Testis (tissue), 3 donors: ENCODE data around the gene ZNF275. TPM values are rescaled to one million over a fixed set of nuclear protein-coding genes. Genes with fewer than 3 reads are reported as not detected.

ENCODE experiments used
- DNase-seq: peaks from one replicate; pipeline ENCODE4 v3.0.0-alpha.2; 2019
- H3K27ac ChIP-seq, 2 donors: fragments of 200-600 bp; sonication (generic); one replicate each; pipeline ENCODE4 v1.5.1; 2019
- H3K27me3 ChIP-seq: fragments of 200-600 bp; sonication (generic); one replicate; pipeline ENCODE4 v1.5.1; 2019
- H3K36me3 ChIP-seq: fragments of 200-600 bp; sonication (generic); one replicate; pipeline ENCODE4 v1.5.1; 2017; ENCODE audit warnings: low read depth; ENCODE audit errors: missing control alignments
- H3K4me1 ChIP-seq: fragments of 200-600 bp; sonication (generic); one replicate; pipeline ENCODE4 v1.5.1; 2019
- H3K4me3 ChIP-seq, 2 donors: fragments of 200-600 bp; sonication (generic); one replicate each; pipeline ENCODE4 v1.5.1; 2017 to 2019
- H3K9me3 ChIP-seq: fragments of 200-600 bp; sonication (generic); one replicate; pipeline ENCODE4 v1.5.1; 2017
- CTCF ChIP-seq, 3 experiments: fragments of 450-650 bp in 2 of 3; fragments of 200-600 bp in 1 of 3; sonication (generic) in 1 of 3; IDR thresholded peaks; one replicate each; pipeline ENCODE4 v1.5.1; 2016 to 2019; ENCODE audit warnings: antibody characterized with exemption in 3 of 3, mild to moderate bottlenecking in 2 of 3, moderate library complexity in 1 of 3
- POLR2A ChIP-seq: fragments of 450-650 bp; IDR thresholded peaks from one replicate; pipeline ENCODE4 v1.6.1; 2017; ENCODE audit warnings: antibody characterized with exemption, mild to moderate bottlenecking, moderate library complexity
- WGBS, 2 donors: methylation state at CpG; one replicate each; pipeline ENCODE4 v1.1.5; 2018; 5-methylcytosine and 5-hydroxymethylcytosine counted together
- intact Hi-C: fragments of 100-400 bp; cut with DNase I; formaldehyde crosslinking; loops from one replicate; pipeline ENCODE4 v1.15.1; 2023; ENCODE audit warnings: low total_unique reads
- polyA plus RNA-seq: library from polyadenylated mRNA; stranded (reverse); fragments of 350-450 nt; fragmentation: Illumina TruSeq; extraction: RNeasy Lipid Tissue Mini Kit (QIAGEN cat#74804); gene quantifications from one replicate; pipeline ENCODE4 v1.2.3, GENCODE V29; 2014; ENCODE audit warnings: low read depth, low replicate concordance; ENCODE audit not compliant: insufficient read depth
- total RNA-seq, 2 donors: library from RNA; depleted of rRNA; stranded (reverse); fragments of >200 nt; gene quantifications; one replicate each; pipeline ENCODE4 v1.2.3, GENCODE V29; 2016

ZNF275 gene
- total and polyA plus RNA-seq, 3 donors from 2014 or later, result 28.7 to 65.0 (median 58.4) TPM

DNA sequence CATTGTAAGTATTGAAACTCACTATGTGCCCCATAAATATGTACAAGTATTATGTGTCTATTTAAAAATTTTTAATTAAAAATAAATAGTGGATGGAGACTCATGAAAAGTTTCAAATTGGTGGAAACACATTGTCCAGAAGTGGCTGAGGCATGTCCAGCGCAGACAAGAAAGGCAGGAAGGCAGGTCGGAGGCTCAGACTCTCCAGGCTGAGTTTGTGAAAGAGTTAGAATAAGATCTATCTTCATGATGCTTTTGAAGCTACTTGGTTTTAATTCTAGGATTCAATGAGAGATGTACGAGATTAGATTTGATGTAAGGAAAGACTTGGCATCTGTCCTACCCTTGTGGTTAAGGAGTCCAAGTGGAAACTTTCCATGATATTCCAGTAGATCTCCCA lies 32.2 kb upstream of the ZNF275 start:
- H3K27me3 ChIP-seq, result no peaks in the 10 kb centered on the region
- no peak for DNase-seq
- WGBS, 2 donors, result 77 to 84% methylated on average over 3 of the region's 3 CpGs
- no peaks in the 10 kb centered on the region for H3K4me1 ChIP-seq
- TF ChIP-seq CTCF (IDR thresholded peaks at IDR 0.05), result no peak
- no peak for TF ChIP-seq POLR2A
- H3K36me3 ChIP-seq, result no peaks in the 10 kb centered on the region
- intact Hi-C loops, result no loop called here
- H3K4me3 ChIP-seq, result no peak overlapping the region
- no peak overlapping the region for H3K27ac ChIP-seq
- H3K9me3 ChIP-seq, result no peaks in the 10 kb centered on the region

- DNase-seq, result no peak
- Histone ChIP-seq H3K9me3 (no peaks in the 10 kb centered on the region), H3K4me3 (no peak overlapping the region), H3K4me1 (no peaks in the 10 kb centered on the region), H3K36me3 (no peaks in the 10 kb centered on the region), H3K27ac (no peak overlapping the region), H3K27me3 (no peaks in the 10 kb centered on the region)
- 88 to 98% methylated on average over 2 to 4 of the region's 4 CpGs for WGBS, 2 donors
- intact Hi-C loops, result no loop called here
- TF ChIP-seq POLR2A, result no peak
These were observed 31.2 kb upstream of the ZNF275 start for GRCh38 chrX:153302796-153303195.

DNA sequence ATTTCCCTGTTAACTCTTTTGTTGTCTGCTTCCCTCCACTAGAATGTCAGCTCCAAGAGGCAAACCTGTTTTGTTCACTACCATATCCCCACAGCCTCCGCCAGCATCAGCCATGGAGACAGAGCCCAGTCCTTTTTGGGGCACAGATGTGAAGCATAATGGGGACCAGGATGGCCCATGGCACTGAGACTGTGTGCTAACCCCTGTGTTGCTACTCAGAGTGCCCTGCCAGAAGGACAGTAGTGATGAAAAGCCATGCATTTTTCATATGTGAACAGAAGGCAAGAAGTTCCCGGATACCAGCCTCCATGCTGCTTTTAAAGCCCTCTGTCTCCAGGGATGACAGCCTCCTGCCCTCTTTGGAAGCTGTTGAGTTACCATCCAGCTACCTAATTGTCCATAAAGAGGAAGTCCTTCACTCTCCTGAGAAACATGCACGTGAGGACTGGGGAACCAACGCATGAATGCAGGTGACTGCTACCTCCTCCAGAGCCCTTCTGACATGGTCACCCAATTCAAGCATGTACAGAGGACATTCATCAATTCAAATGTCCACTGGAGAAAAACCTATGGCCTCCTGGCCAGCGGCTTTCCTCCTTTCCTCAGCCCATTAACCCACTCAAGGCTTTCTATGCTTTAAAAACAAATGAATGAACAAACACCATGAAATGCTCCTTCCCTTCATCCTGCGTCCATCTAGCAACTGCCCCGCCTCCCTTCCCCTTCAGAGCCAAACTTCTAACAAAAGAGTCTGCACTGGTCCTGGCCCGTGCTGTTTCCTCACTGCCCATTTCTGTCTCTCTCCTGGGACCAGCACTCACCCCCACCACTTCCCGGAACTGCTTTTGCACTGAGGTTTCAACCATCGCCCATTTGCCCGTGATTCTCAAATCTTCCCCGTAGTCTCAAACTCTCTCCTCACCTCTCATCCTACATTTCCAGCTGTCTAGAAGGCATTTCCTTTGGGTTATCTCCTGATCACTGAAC lies 30.4 kb upstream of the ZNF275 start:
- intact Hi-C loops, result no loop called here
- Histone ChIP-seq H3K27me3 (no peaks in the 10 kb centered on the region), H3K9me3 (no peaks in the 10 kb centered on the region), H3K36me3 (no peaks in the 10 kb centered on the region), H3K27ac (no peak overlapping the region), H3K4me1 (peaks cover 6% of the 10 kb centered on the region), H3K4me3 (no peak overlapping the region)
- TF ChIP-seq CTCF (IDR thresholded peaks at IDR 0.05) (no peak), POLR2A (no peak)
- DNase-seq, result no peak
- 76 to 83% methylated on average over 8 to 12 of the region's 12 CpGs for WGBS, 2 donors

- TF ChIP-seq CTCF (IDR thresholded peaks at IDR 0.05) (no peak), POLR2A (no peak)
- intact Hi-C loops, result no loop called here
- DNase-seq, result no peak
- 58 to 61% methylated on average over 5 to 9 of the region's 9 CpGs for WGBS, 2 donors
- H3K4me3 ChIP-seq, result no peak overlapping the region
- no peaks in the 10 kb centered on the region for H3K36me3 ChIP-seq
- no peaks in the 10 kb centered on the region for H3K9me3 ChIP-seq
- no peak overlapping the region for H3K27ac ChIP-seq
- peaks cover 6% of the 10 kb centered on the region for H3K4me1 ChIP-seq
- no peaks in the 10 kb centered on the region for H3K27me3 ChIP-seq
These were observed 28.8 kb upstream of the ZNF275 start for GRCh38 chrX:153304988-153305736.

DNA sequence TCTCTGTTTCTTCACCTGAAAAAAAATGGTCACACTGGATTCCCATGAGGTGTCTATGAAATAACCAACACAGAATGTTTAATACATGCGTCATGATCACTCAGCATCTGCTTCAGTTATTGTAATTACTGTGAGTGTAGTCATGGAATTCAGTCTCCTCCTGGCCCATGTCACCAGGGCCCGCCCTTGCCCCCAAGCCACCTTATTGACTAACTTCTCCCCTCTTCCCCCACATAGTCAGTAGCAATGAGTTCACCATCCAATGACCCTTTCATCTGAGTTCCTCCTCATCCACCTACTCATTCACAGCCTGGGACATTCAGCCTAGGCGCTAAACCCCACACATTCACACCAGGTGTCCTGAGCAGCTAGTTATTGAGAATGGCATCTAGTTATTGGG lies 28.0 kb upstream of the ZNF275 start:
- Histone ChIP-seq H3K27ac (no peak overlapping the region), H3K9me3 (no peaks in the 10 kb centered on the region), H3K4me1 (peaks cover 6% of the 10 kb centered on the region), H3K27me3 (no peaks in the 10 kb centered on the region), H3K4me3 (no peak overlapping the region), H3K36me3 (no peaks in the 10 kb centered on the region)
- intact Hi-C loops, result no loop called here
- TF ChIP-seq POLR2A, result no peak
- 92 to 100% methylated on average over 3 of the region's 3 CpGs for WGBS, 2 donors
- DNase-seq, result no peak
